ENCODE measurements around the gene SLC38A8.

The SLC38A8 gene

DNA sequence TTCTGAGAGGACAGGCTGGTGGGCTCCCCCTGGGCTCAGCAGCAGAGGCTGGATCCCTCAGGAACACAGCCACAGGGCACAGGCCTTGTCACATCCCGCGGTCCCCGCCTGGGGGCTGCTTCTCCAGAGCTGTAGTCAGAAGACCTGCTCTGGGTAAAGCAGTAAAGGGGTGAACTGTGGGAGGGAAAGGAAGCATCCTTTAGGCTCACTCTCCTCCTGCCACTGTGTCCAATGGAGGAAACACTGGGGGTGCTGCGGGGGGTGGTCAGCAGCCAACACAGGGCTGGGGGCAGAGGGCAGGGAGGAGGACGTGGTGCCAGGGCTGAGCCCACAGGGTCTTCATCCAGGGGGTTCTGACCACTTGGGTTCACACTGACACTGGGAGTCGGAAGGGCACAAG is 5.0 kb upstream of the SLC38A8 start:
- no peak for DNase-seq

DNA sequence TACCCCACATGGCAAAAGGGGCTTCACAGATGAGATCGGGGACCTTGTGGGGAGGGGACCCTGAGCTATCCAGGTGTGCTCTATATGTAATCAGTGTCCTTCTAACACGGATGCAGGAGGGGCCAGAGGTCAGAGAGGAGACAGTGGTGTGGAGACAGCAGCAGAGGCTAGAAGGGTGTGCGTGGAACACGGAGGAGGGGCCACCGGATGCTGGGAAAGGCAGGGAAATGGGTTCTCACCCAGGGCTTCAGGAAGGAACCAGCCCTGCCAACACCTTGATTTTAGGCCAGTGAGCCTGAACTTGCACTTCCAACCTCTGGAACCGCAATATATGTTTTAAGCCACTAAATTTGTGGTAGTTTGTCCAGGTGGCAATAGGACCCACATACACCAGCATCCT is 4.6 kb upstream of the SLC38A8 start:
- no peak for DNase-seq

- no peak for DNase-seq
These were observed 3.3 kb upstream of the SLC38A8 start for GRCh38 chr16:84045818-84046470.

- no peak for DNase-seq
These were observed 2.6 kb upstream of the SLC38A8 start for GRCh38 chr16:84045001-84045817.

DNA sequence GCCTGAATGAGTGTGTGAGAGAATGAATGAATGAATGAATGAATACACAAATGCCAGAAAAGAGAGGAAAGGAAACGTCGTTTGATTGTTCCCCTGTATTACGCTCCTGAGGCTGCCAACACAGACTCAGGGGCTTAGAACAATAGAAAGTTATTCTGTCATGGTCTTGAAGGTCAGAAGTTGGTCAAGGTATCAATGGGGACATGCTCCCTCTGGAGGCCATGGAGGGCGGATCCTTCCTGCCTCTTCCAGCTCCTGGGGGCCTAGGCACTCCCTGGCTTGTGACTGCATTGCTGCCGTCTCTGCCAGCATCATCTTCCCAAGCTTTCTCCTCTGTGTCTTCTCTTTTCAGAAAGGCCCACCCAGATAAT is 1.5 kb upstream of the SLC38A8 start:
- DNase-seq, result no peak

- no peak for DNase-seq
These were observed 1.0 kb upstream of the SLC38A8 start for GRCh38 chr16:84043486-84044117.

DNA sequence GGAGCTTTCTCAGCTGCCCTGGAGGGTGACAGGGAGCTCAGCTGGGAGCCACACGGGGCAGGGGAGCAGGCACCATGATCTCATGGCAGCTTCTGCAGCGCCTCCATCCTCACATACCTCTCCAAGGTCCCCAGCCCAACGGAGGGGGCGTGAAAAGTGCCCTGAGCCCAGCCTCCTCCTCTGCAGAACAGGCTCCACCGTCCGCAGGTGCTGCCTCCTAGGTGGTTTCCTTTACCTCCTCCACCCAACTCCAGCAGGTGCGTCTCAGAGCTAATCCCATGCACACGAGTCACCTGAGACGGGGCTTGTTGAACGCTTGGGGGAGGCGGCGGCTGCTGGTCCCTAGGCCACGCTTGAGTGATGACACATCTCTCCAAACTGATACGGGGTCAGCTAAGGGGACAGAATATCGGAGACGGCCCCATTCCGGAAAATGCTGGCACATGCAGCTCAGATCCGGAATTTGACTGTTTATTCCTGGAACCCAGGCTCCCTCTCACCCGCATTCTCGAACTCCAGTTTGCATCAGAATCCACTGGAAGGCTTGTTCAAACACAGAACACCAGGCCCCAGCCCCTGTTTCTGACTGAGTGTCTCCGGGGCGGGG is 387 bp upstream of the SLC38A8 start:
- DNase-seq, result peak; percentile 70

DNA sequence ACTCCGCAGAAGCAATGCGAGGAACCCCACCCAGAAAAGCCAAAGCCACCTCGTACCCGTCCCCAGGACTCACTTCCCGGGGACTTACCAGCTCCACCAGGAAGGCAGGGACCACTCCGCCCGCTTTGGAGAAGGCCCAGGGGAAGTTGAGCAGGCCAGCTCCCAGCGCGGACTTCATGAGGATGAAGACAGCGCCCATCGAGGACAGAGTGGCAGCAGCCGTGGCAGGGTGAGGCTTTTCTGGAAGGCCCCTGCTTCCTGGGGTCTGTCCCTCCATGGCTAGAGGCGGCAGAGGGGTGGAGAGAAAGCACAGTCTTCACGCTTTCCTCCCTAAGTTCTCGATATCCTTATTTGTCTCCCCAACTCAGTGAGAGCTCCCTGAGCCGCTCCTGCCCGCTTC is 714 bp downstream of the SLC38A8 start:
- DNase-seq, result no peak

DNA sequence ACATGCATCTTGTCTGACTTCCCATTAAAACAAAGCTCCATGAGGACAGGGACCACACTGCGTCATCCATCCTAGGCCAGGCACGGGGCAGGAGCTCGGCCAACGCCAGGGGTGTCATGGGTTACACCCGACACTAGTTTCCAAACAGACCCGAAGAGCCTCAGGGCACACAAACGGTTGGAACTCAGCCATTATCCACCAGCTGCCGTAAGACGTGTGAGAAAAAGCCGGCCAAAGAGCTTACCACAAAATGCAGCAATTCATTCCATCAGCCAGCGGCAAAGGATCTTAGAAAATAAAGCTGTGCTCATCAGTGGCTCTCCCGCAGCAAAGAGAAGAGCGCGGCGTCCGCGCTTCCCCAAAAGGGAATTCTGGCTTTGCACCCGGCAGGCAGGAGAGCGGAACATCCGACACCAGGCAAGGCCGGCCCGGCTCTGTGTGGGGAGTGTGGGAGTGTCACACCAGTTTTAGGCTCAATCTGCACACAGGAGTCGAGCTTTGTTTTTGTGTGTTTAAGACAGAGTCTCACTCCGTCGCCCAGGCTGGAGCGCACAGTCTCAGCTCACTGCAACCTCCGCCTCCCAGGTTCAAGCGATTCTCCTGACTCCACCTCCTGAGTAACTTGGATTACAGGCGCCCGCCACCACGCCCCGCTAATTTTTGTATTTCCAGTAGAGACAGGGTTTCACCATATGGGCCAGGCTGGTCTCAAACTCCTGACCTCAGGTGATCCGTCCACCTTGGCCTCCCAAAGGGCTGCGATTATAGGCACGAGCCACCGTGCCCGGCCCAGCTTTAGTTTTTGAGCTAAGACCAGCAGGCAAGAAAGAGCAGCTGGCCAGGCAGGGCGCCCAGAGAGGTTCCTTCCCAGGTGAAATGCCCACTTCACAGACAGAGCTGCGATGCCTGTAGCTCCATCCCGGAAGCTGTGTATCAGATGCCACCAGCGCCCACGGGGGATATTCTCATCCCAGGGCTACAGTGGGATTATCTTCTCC is 1.5 kb downstream of the SLC38A8 start:
- no peak for DNase-seq

- no peak for DNase-seq
These were observed 2.3 kb downstream of the SLC38A8 start for GRCh38 chr16:84040226-84040822.

GRCh38 chr16:84039696-84040095 is 2.9 kb downstream of the SLC38A8 start:
- DNase-seq, result no peak

DNA sequence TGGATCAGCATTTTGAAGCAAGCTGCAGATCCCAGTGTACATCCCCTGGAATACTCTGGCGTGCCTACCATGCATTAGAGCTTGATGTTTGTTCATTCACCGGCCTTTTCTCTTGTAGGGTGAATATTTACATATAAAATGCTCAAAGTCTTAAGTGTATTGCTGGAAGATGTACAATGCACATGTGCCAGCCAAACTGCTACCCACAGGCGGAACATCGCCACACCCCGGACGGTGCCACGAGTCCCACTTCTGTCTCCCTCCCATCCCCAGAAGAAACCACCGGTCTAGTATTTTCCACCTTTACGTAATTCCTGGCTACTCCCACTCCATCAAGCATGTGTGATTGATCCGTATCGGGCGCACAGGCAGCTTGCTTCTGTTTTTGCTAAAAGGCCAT is 4.1 kb downstream of the SLC38A8 start:
- no peak for DNase-seq

- no peak for DNase-seq
These were observed 5.6 kb downstream of the SLC38A8 start for GRCh38 chr16:84036982-84037425.

DNA sequence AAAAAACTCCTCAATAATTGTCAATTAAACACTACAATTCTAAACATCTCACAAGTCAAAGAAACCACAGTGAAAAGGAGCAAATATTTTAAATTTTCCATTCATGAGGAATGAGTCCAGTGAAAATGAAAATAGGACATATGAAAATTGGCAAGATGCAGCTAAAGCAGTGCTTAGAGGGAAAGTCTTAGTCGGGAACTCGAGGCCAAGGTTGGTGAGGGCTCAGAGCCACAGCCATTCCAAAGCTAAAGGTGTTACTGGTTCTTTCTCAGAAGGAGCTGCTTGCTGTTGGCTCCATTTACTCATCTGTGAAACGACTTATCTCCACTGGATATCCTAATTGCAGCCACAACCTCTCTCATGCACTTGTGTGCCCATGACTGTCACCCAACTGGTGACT is 6.5 kb downstream of the SLC38A8 start:
- no peak for DNase-seq

DNA sequence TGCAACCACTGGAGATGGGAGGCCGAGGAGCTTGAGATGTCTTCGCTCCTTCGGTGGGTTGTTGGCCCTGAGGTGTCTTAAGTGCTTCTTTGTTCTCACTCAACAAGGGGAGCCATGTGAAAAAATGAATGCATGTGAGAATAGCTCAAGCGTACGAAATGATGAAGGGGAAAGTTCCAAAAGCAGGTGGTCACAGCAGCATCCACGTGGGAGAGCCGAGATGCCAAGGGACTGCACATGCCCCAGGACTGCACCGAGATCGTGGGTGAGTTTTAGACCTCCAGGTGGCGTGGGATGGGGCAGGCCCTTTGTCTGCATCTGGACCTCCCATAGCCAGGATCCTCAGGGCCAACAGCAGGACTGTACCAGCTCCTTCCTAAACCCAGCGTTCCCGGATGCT is 8.1 kb downstream of the SLC38A8 start:
- DNase-seq, result no peak

DNA sequence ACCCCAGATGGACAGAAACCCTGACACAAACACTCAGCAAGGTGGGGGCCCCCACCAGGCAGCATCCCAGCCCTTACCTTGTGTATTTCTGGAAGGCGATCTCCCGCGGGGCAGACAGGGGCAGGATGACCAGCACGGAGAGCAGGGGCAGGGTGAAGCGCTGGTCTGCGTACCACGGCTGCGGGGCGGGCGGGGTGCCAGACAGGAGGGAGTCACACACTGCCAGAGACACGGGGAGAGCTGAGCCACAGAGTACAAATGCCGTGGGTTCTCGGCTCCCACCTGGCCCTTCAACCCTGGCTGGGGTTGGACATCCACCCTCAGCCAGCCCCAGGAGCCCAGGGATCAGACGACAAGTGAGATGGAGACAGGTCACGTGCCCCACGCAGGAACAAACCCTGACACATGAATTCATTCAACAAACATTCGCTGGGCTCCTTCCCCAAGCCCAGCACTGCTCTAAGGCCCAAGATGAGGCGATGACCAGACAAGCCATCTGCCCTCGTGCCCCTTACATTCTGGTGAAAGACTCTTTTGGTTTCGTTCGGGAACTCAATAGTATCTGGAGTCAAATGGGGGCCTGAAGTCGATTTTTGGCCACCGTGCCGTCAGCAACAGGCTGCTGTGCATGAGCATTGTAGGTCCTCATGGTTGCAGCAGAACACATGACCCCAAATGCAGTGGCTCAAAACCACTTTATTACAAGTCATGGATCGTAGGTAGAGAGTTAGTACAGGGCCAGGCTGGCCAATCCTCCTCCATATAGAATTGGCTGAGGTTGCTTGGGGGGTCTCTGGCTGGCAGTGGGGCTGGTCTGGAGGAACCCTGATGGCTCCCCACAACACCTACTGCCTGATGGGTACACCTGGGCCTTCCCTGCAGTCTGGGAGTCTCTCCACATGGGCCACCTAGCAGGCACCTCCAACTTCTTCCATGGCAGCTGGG is 9.1 kb downstream of the SLC38A8 start:
- no peak for DNase-seq

GRCh38 chr16:84032458-84033178 is 10.0 kb downstream of the SLC38A8 start:
- DNase-seq, result no peak

DNA sequence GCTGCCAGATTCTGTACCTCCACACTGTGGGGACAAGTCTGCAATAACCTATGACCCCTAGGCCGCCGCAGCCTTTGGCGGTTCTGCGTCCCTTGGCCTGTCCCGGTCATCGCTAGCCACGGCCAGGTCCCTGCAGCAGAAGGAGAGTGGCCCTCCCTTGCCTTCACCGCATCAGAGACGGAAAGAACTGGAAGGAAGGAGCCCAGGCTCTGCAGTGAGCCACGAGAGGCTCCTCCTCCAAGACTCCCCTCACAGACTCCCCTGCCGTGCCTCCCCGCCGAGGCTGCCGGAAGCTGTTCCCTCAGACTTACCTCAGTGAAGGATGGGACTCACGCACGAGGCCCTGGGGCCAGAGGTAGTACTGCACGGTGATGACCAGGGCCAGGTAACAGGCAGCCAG is 11.0 kb downstream of the SLC38A8 start:
- no peak for DNase-seq

GRCh38 chr16:84029297-84030047 is 13.1 kb downstream of the SLC38A8 start:
- DNase-seq, result no peak
